OCI-LY1 (cell line): ENCODE data around the gene SSH2.
A peak's percentile ranks its signal among the peaks of the same experiment; 100 is the strongest.
"Not testable (repeated sequence)": the region's sequence is repeated elsewhere in the genome, so short reads cannot be mapped to it uniquely, and the experiment has no call there.

Experiments used
- H2AFZ ChIP-seq: fragments of 200-600 bp; sonication (generic), shearing (Covaris generic); 2 replicates; pipeline ENCODE4 v1.6.0; 2014; ENCODE audit warnings: antibody characterized with exemption, mild to moderate bottlenecking, low read length
- H3F3A ChIP-seq: fragments of 200-600 bp; sonication (generic), shearing (Covaris generic); 2 replicates; pipeline ENCODE4 v1.6.0; 2014; ENCODE audit warnings: mild to moderate bottlenecking, antibody characterized with exemption, low read length, moderate library complexity; ENCODE audit not compliant: insufficient read depth
- H3K27ac ChIP-seq: fragments of 200-600 bp; sonication (generic); 2 replicates; pipeline ENCODE4 v1.5.1; 2014; ENCODE audit warnings: low read length, mixed run types, mild to moderate bottlenecking, low read depth; ENCODE audit not compliant: poor library complexity, severe bottlenecking
- H3K27me3 ChIP-seq: fragments of 200-600 bp; sonication (generic); 2 replicates; pipeline ENCODE4 v1.6.0; 2014; ENCODE audit warnings: antibody characterized with exemption, mild to moderate bottlenecking, low read length, moderate library complexity; ENCODE audit not compliant: insufficient read depth
- H3K36me3 ChIP-seq: fragments of 200-600 bp; sonication (generic); 2 replicates; pipeline ENCODE4 v1.6.1; 2014; ENCODE audit warnings: mild to moderate bottlenecking, antibody characterized with exemption, low read length, moderate library complexity, mixed read lengths; ENCODE audit not compliant: insufficient read depth
- H3K4me1 ChIP-seq: fragments of 200-600 bp; sonication (generic); 2 replicates; pipeline ENCODE4 v1.5.1; 2014; ENCODE audit warnings: mild to moderate bottlenecking, low read length, moderate library complexity; ENCODE audit not compliant: insufficient read depth, severe bottlenecking
- H3K4me2 ChIP-seq: fragments of 200-600 bp; sonication (generic), shearing (Covaris generic); 2 replicates; pipeline ENCODE4 v1.6.1; 2014; ENCODE audit warnings: low read length
- H3K4me3 ChIP-seq: fragments of 200-600 bp; sonication (generic); 2 replicates; pipeline ENCODE4 v1.5.1; 2014; ENCODE audit warnings: low read length, low read depth, mild to moderate bottlenecking, mixed read lengths; ENCODE audit not compliant: poor library complexity, severe bottlenecking
- H3K79me2 ChIP-seq: fragments of 200-600 bp; shearing (Covaris generic); 2 replicates; pipeline ENCODE4 v1.6.1; 2016; ENCODE audit warnings: mixed run types, low read length, mixed read lengths; ENCODE audit not compliant: insufficient read depth
- H3K9ac ChIP-seq: fragments of 200-600 bp; sonication (generic), shearing (Covaris generic); 2 replicates; pipeline ENCODE4 v1.6.1; 2014; ENCODE audit warnings: mild to moderate bottlenecking, low read length, mixed read lengths
- H3K9me2 ChIP-seq: fragments of 200-600 bp; sonication (generic), shearing (Covaris generic); 2 replicates; pipeline ENCODE4 v1.6.1; 2014; ENCODE audit warnings: low read depth, mild to moderate bottlenecking, low read length, mixed read lengths
- H3K9me3 ChIP-seq: fragments of 200-600 bp; shearing (Covaris generic); 2 replicates; pipeline ENCODE4 v1.6.1; 2014; ENCODE audit warnings: low read length, mixed read lengths
- H4K20me1 ChIP-seq: fragments of 200-600 bp; sonication (generic), shearing (Covaris generic); 2 replicates; pipeline ENCODE4 v1.6.0; 2016; ENCODE audit warnings: mild to moderate bottlenecking, low read length; ENCODE audit not compliant: insufficient read depth
- CTCF ChIP-seq: fragments of 200-600 bp; sonication (generic), shearing (Covaris generic); IDR thresholded peaks from 2 replicates; pipeline ENCODE4 v1.5.1; 2017; ENCODE audit warnings: mild to moderate bottlenecking, antibody characterized with exemption, low read length, moderate library complexity, mixed read lengths
- EZH2 ChIP-seq: fragments of 200-600 bp; sonication (generic), shearing (Covaris generic); IDR thresholded peaks from 2 replicates; pipeline ENCODE4 v1.8.0; 2017; ENCODE audit warnings: borderline replicate concordance, mixed run types, mild to moderate bottlenecking, antibody characterized with exemption, low read length, moderate library complexity, mixed read lengths

SSH2 gene

GRCh38 chr17:29866746-29867404 is 63.2 kb downstream of the SSH2 start:
- no peaks in the 10 kb centered on the region for H3K27me3 ChIP-seq
- no peaks in the 10 kb centered on the region for H4K20me1 ChIP-seq
- no peaks in the 10 kb centered on the region for H3K9me3 ChIP-seq
- peak overlapping the region; percentile 20; the same call in 1 of the 2 replicates for H3K4me2 ChIP-seq
- H3F3A ChIP-seq = no peaks in the 10 kb centered on the region
- H3K4me3 ChIP-seq = no peak overlapping the region
- no peaks in the 10 kb centered on the region for H3K36me3 ChIP-seq
- H3K9ac ChIP-seq = peak overlapping the region; percentile 25; the same call in 1 of the 2 replicates
- peaks cover 51% of the 10 kb centered on the region for H3K4me1 ChIP-seq
- H3K79me2 ChIP-seq = peaks cover 67% of the 10 kb centered on the region
- peak overlapping the region; percentile 44 for H3K27ac ChIP-seq
- no peaks in the 10 kb centered on the region for H3K9me2 ChIP-seq
- TF ChIP-seq EZH2 (no peak), CTCF (no peak)
- no peak overlapping the region for H2AFZ ChIP-seq

- no peak overlapping the region for H3K4me2 ChIP-seq
- no peaks in the 10 kb centered on the region for H3K27me3 ChIP-seq
- H3K9me2 ChIP-seq = no peaks in the 10 kb centered on the region
- no peak overlapping the region for H3K27ac ChIP-seq
- no peak overlapping the region for H3K4me3 ChIP-seq
- no peaks in the 10 kb centered on the region for H3K9me3 ChIP-seq
- no peaks in the 10 kb centered on the region for H3F3A ChIP-seq
- H3K9ac ChIP-seq = no peak overlapping the region
- no peaks in the 10 kb centered on the region for H4K20me1 ChIP-seq
- no peak overlapping the region for H2AFZ ChIP-seq
- H3K4me1 ChIP-seq = peaks cover 40% of the 10 kb centered on the region
- TF ChIP-seq CTCF (no peak), EZH2 (no peak)
- peaks cover 50% of the 10 kb centered on the region for H3K79me2 ChIP-seq
- H3K36me3 ChIP-seq = 0 out of 2 replicates have a peak, but pooled peaks cover 6% of the 10 kb centered on the region
Observed at GRCh38 chr17:29864615-29865014, 65.4 kb downstream of the SSH2 start.

- H3K79me2 ChIP-seq = peaks cover 50% of the 10 kb centered on the region
- H3K27ac ChIP-seq, H3K36me3 ChIP-seq, H3K4me2 ChIP-seq, H3K27me3 ChIP-seq, H3K9me3 ChIP-seq, H4K20me1 ChIP-seq, H2AFZ ChIP-seq, H3K4me3 ChIP-seq, H3K9ac ChIP-seq, H3K9me2 ChIP-seq, H3F3A ChIP-seq: not testable (repeated sequence)
- H3K4me1 ChIP-seq = peaks cover 40% of the 10 kb centered on the region
Observed at GRCh38 chr17:29864123-29864522, 65.9 kb downstream of the SSH2 start.

- no peaks in the 10 kb centered on the region for H3F3A ChIP-seq
- H4K20me1 ChIP-seq = no peaks in the 10 kb centered on the region
- peaks cover 5% of the 10 kb centered on the region for H3K9me3 ChIP-seq
- H3K4me1 ChIP-seq = peaks cover 33% of the 10 kb centered on the region
- peaks cover 55% of the 10 kb centered on the region for H3K79me2 ChIP-seq
- no peak overlapping the region for H2AFZ ChIP-seq
- H3K9ac ChIP-seq = no peak overlapping the region
- no peaks in the 10 kb centered on the region for H3K27me3 ChIP-seq
- no peaks in the 10 kb centered on the region for H3K9me2 ChIP-seq
- H3K4me2 ChIP-seq = no peak overlapping the region
- H3K36me3 ChIP-seq = 0 out of 2 replicates have a peak, but pooled peaks cover 12% of the 10 kb centered on the region
- H3K4me3 ChIP-seq = no peak overlapping the region
- no peak for TF ChIP-seq CTCF
- TF ChIP-seq EZH2 = no peak
- peak overlapping the region; percentile 32 for H3K27ac ChIP-seq
Observed at GRCh38 chr17:29862951-29863350, 67.1 kb downstream of the SSH2 start.
